Endothelial cell of umbilical vein (primary cell): Measurements from ENCODE around the gene SPON1. TPM values are rescaled to one million over a fixed set of nuclear protein-coding genes. Genes with fewer than 3 reads are reported as not detected.

Source experiments
- BruUV-seq: library from RNA; stranded (reverse); fragments of 400-500 nt; replicated peaks from 2 replicates; lab custom pipeline; 2021; lab: Mats Ljungman, UMichigan
- CTCF ChIA-PET: fragments of 300-600, 350-600 bp; sonication (Branson Sonifier 250); formaldehyde crosslinking; loops from one replicate; lab custom pipeline; 2021; ENCODE audit warnings: antibody characterized with exemption, inconsistent platforms; lab: Charles Lee
- POLR2A ChIA-PET: fragments of 300-600, 350-600 bp; sonication (Branson Sonifier 250); formaldehyde crosslinking; loops from one replicate; lab custom pipeline; 2021; ENCODE audit warnings: antibody characterized with exemption, inconsistent platforms; lab: Charles Lee
- DNase-seq: peaks from one replicate; pipeline ENCODE4 v3.0.0-alpha.2; 2011; ENCODE audit warnings: low read depth, low spot score
- FAIRE-seq: peaks from 2 replicates; lab custom pipeline; 2011; peaks lifted over from hg19 to GRCh38; lab: Jason Lieb, UNC
- H2AFZ ChIP-seq: 2 replicates; pipeline ENCODE4 v1.6.0; 2012; ENCODE audit warnings: low read depth, low read length, control low read depth, inconsistent platforms
- H3K27ac ChIP-seq: 2 replicates; pipeline ENCODE4 v1.5.1; 2011; ENCODE audit warnings: low read depth, mild to moderate bottlenecking, control low read depth, low read length, moderate library complexity; ENCODE audit not compliant: insufficient read depth
- H3K27me3 ChIP-seq, 2 experiments: 2 replicates each; pipeline versions ENCODE4 v1.6.0 to v1.6.1; 2011; ENCODE audit warnings: low read length in 2 of 2, mixed read lengths in 1 of 2; ENCODE audit not compliant: control insufficient read depth in 2 of 2, insufficient read depth in 2 of 2
- H3K36me3 ChIP-seq, 2 experiments: 2 replicates in 1 of 2; 3 replicates in 1 of 2; pipeline ENCODE4 v1.5.1; 2011; ENCODE audit warnings: low read length in 2 of 2, mild to moderate bottlenecking in 1 of 2, moderate library complexity in 1 of 2; ENCODE audit not compliant: control insufficient read depth in 2 of 2, insufficient read depth in 2 of 2; ENCODE audit errors: extremely low read depth in 1 of 2
- H3K4me1 ChIP-seq: 3 replicates; pipeline ENCODE4 v1.5.1; 2011; ENCODE audit warnings: mild to moderate bottlenecking, low read length; ENCODE audit not compliant: control insufficient read depth, insufficient read depth; ENCODE audit errors: extremely low read depth
- H3K4me2 ChIP-seq: 2 replicates; pipeline ENCODE4 v1.6.1; 2011; ENCODE audit warnings: low read length, control low read depth, mixed read lengths; ENCODE audit not compliant: insufficient read depth
- H3K4me3 ChIP-seq, 3 experiments: fragments of 200-600 bp in 1 of 3; sonication (generic), shearing (Covaris generic) in 1 of 3; replicated peaks in 1 of 3; 2 replicates each; pipeline ENCODE4 v1.5.1; 2011 to 2016; ENCODE audit warnings: control low read depth in 3 of 3, low read length in 3 of 3, mild to moderate bottlenecking in 2 of 3, inconsistent platforms in 1 of 3, low read depth in 1 of 3, moderate library complexity in 1 of 3; ENCODE audit not compliant: insufficient read depth in 1 of 3
- H3K79me2 ChIP-seq: 2 replicates; pipeline ENCODE4 v1.6.0; 2012; ENCODE audit warnings: low read length, inconsistent platforms; ENCODE audit not compliant: control insufficient read depth, insufficient read depth
- H3K9ac ChIP-seq: replicated peaks from 2 replicates; pipeline ENCODE3; 2011; ENCODE audit warnings: low read length, control low read depth; ENCODE audit not compliant: insufficient read depth; ENCODE audit errors: extremely low read depth
- H3K9me1 ChIP-seq: replicated peaks from 3 replicates; pipeline ENCODE4 v1.6.0; 2011; ENCODE audit warnings: mild to moderate bottlenecking, low read length; ENCODE audit not compliant: control insufficient read depth, insufficient read depth; ENCODE audit errors: extremely low read depth
- H3K9me3 ChIP-seq: replicated peaks from 2 replicates; pipeline ENCODE4 v1.5.1; 2012; ENCODE audit warnings: low read length, inconsistent platforms; ENCODE audit not compliant: control insufficient read depth, insufficient read depth
- H4K20me1 ChIP-seq: replicated peaks from 2 replicates; pipeline ENCODE3; 2011; ENCODE audit warnings: mild to moderate bottlenecking, low read length; ENCODE audit not compliant: control insufficient read depth, insufficient read depth; ENCODE audit errors: extremely low read depth
- CTCF ChIP-seq, 2 donors: IDR thresholded peaks; 1 replicate in 1 of 2; 2 replicates in 1 of 2; pipeline ENCODE4 v1.5.1; 2011; ENCODE audit warnings: low read length in 2 of 2, mild to moderate bottlenecking in 2 of 2, moderate library complexity in 2 of 2, control low read depth in 1 of 2, inconsistent platforms in 1 of 2, low read depth in 1 of 2; ENCODE audit not compliant: insufficient read depth in 1 of 2; ENCODE audit errors: extremely low read depth in 1 of 2
- EZH2 ChIP-seq: IDR thresholded peaks from 2 replicates; pipeline ENCODE4 v1.6.1; 2012; ENCODE audit warnings: borderline replicate concordance, low read depth, mild to moderate bottlenecking, moderate library complexity, low read length, inconsistent platforms; ENCODE audit not compliant: severe bottlenecking
- FOS ChIP-seq: IDR thresholded peaks from 2 replicates; pipeline ENCODE4 v1.6.1; 2011; ENCODE audit warnings: mild to moderate bottlenecking, low read length, moderate library complexity, borderline replicate concordance; ENCODE audit not compliant: insufficient read depth
- GATA2 ChIP-seq: IDR thresholded peaks from 2 replicates; pipeline ENCODE4 v1.7.0; 2011; ENCODE audit warnings: low read depth, mild to moderate bottlenecking, moderate library complexity, mixed read lengths, low read length; ENCODE audit not compliant: insufficient read length, insufficient read depth
- JUN ChIP-seq: IDR thresholded peaks from 2 replicates; pipeline ENCODE4 v1.6.1; 2011; ENCODE audit warnings: borderline replicate concordance, low read depth; ENCODE audit not compliant: insufficient read length, insufficient read depth
- MYC ChIP-seq: IDR thresholded peaks from one replicate; pipeline ENCODE4 v1.6.1; 2011; ENCODE audit warnings: mild to moderate bottlenecking, low read depth, low read length
- POLR2A ChIP-seq: IDR thresholded peaks from 2 replicates; pipeline ENCODE4 v1.6.1; 2012; ENCODE audit warnings: low read depth, mild to moderate bottlenecking, control low read depth, low read length
- POLR2AphosphoS5 ChIP-seq: IDR thresholded peaks from 2 replicates; pipeline ENCODE4 v1.6.1; 2012; ENCODE audit warnings: low read depth, mild to moderate bottlenecking, control low read depth, low read length, moderate library complexity; ENCODE audit not compliant: insufficient read depth
- dilution Hi-C: fragments of 300-500 bp; cut with MboI; formaldehyde crosslinking; loops from one replicate; pipeline ENCODE4 v1.15.0; 2019; ENCODE audit warnings: low sequenced_read_pairs; ENCODE audit not compliant: extremely low pct_ligation_motif_present
- intact Hi-C: fragments of 100-400 bp; cut with micrococcal nuclease; formaldehyde crosslinking; loops from one replicate; pipeline ENCODE4 v1.10.0; 2022
- polyA plus RNA-seq, 4 experiments: library from polyadenylated mRNA; depleted of rRNA in 3 of 4; stranded (reverse) in 3 of 4; unstranded in 1 of 4; fragments of >200 nt; gene quantifications; 2 replicates each; pipeline versions ENCODE4 v1.2.1 to v1.2.3, GENCODE V29; 2011 to 2012; ENCODE audit warnings: missing spikeins in 1 of 4
- total RNA-seq: library from RNA; stranded (reverse); gene quantifications from 2 replicates; pipeline ENCODE4 v1.2.3, GENCODE V29; 2021
- TF ChIP-seq, protein P1 (sequence below): IDR thresholded peaks from 2 replicates; pipeline ENCODE4 v1.6.1; 2011; ENCODE audit not compliant: insufficient read depth, insufficient read length

SPON1 gene
- total and polyA plus RNA-seq, 2 donors (not counting 3 experiments of a cell fraction or from before 2014, with no cell fraction given): 0.31 TPM; not detected in 1

GRCh38 chr11:13917904-13918303 lies 44.6 kb upstream of the SPON1 start:
- peaks cover under 1% of the 10 kb centered on the region for H3K4me1 ChIP-seq
- FAIRE-seq (no peak), DNase-seq (no peak)
- H3K9me1 ChIP-seq: no peaks in the 10 kb centered on the region
- no peaks in the 10 kb centered on the region for H3K9me3 ChIP-seq
- BruUV-seq: no TSS peak
- H3K27me3 ChIP-seq: peaks cover 10 to 34% of the 10 kb centered on the region in 2 experiments
- H3K4me2 ChIP-seq: no peak overlapping the region
- CTCF ChIA-PET: no interaction called here
- H3K27ac ChIP-seq: no peak overlapping the region
- no peaks in the 10 kb centered on the region for H4K20me1 ChIP-seq
- POLR2A ChIA-PET: no interaction called here
- no peak overlapping the region for H2AFZ ChIP-seq
- TF ChIP-seq POLR2A (no peak), FOS (no peak), CTCF (IDR thresholded peaks at IDR 0.05; ENCODE audit: extremely low read depth in 1 of 2, insufficient read depth in 1 of 2, low read depth in 1 of 2, low read length in 2 of 2) (no peak), EZH2 (no peak), POLR2AphosphoS5 (no peak), JUN (no peak), GATA2 (no peak), MYC (no peak)
- TF ChIP-seq, protein P1, sequence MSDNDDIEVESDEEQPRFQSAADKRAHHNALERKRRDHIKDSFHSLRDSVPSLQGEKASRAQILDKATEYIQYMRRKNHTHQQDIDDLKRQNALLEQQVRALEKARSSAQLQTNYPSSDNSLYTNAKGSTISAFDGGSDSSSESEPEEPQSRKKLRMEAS: no peak
- no peaks in the 10 kb centered on the region for H3K36me3 ChIP-seq
- no peak overlapping the region for H3K4me3 ChIP-seq
- intact Hi-C loops: no loop called here
- dilution Hi-C loops: no loop called here
- H3K79me2 ChIP-seq: no peaks in the 10 kb centered on the region
- H3K9ac ChIP-seq: no peak overlapping the region
